Measurements from ENCODE around the gene HIF1AN. TPM values are rescaled to one million over a fixed set of nuclear protein-coding genes. Genes with fewer than 3 reads are reported as not detected.

HIF1AN gene
- total RNA-seq, 4 donors from 2014 or later = 12.8 to 47.2 (median 21.7) TPM

DNA sequence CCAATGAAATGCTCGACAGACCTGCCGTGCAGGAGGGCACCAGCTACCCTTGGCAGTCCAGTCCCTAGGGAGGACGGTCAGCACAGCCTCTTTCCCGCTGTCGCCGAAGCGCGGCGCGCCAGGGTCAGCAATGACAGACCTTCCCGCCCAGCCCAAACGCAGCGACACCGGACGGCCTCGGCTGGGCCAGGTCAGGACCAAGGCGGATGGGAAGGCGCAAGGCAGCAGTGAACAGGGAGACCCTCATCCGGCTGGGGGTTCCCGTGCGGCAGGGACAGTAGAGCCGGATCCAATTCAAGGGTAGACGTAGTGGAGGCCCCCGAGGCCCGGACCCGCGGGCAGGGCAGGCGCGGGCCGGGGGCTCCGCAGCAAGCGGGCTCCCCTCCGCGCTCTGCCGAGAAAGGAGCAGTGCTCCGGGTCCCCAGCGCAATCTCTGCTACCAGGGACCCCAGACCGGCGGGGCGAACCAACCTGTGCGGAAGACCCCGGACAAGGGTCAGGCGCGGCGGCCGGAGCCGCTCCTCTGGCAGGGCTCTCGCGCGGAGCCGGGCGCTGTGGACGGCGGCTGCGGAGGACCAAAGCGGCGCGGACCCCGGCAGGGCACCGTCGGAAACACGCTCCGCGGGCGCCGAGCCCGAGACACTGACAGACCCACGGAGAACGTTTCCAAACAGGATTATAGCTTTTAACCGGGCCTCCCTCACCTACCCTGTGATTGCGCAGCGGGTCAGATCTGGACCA is 16.3 kb upstream of the HIF1AN start, which contains the start of gene SEC31B:
TSS of gene SEC31B (minus strand) at position 551 of the 741 bp plus-strand sequence. CDS start 2,909 bp downstream, outside the sequence.
- H3K4me1 ChIP-seq = peaks cover 0 to 12% (median 6%) of the 10 kb centered on the region in 4 donors
- H3K9me3 ChIP-seq = no peaks in the 10 kb centered on the region
- TF ChIP-seq POLR2AphosphoS5 (IDR thresholded peaks at IDR 0.05) (no peak), EP300 (IDR thresholded peaks at IDR 0.05; ENCODE audit: low read depth) (no peak), POLR2A (IDR thresholded peaks at IDR 0.05) (no peak)
- TF ChIP-seq, protein P1, sequence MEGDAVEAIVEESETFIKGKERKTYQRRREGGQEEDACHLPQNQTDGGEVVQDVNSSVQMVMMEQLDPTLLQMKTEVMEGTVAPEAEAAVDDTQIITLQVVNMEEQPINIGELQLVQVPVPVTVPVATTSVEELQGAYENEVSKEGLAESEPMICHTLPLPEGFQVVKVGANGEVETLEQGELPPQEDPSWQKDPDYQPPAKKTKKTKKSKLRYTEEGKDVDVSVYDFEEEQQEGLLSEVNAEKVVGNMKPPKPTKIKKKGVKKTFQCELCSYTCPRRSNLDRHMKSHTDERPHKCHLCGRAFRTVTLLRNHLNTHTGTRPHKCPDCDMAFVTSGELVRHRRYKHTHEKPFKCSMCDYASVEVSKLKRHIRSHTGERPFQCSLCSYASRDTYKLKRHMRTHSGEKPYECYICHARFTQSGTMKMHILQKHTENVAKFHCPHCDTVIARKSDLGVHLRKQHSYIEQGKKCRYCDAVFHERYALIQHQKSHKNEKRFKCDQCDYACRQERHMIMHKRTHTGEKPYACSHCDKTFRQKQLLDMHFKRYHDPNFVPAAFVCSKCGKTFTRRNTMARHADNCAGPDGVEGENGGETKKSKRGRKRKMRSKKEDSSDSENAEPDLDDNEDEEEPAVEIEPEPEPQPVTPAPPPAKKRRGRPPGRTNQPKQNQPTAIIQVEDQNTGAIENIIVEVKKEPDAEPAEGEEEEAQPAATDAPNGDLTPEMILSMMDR (IDR thresholded peaks at IDR 0.05) = no peak
- intact Hi-C loops (cut with DNase I; ENCODE audit: low total_unique reads) = no loop called here
- 44 to 53% methylated on average over 2 to 58 of the region's 72 CpGs for WGBS, 2 donors (ENCODE audit: low coverage in 1 of 2)
- peaks cover 0 to 14% (median 5%) of the 10 kb centered on the region in 4 donors for H3K36me3 ChIP-seq
- DNase-seq = peak; percentile 17
- H3K27me3 ChIP-seq = peaks cover 8% of the 10 kb centered on the region
- peak within 1 kb of the TSS; percentile 20 to 47 (median 28) for H3K4me3 ChIP-seq
- in situ Hi-C loops (cut with MboI; ENCODE audit: low pct_ligation_motif_present in 1 of 4, low pct_unique_long_range_greater_than_20kb in 1 of 4, low sequenced_read_pairs in 3 of 4) = loop anchor here in 3 of 4 donors (5.0 to 25.0 kb wide), 4 partner anchors 82 to 182 kb away; partner anchors contain the start of genes SCD (in 3 of the 3) and PKD2L1 (in 2 of the 3)
- H3K27ac ChIP-seq = no peak within 1 kb of the TSS

DNA sequence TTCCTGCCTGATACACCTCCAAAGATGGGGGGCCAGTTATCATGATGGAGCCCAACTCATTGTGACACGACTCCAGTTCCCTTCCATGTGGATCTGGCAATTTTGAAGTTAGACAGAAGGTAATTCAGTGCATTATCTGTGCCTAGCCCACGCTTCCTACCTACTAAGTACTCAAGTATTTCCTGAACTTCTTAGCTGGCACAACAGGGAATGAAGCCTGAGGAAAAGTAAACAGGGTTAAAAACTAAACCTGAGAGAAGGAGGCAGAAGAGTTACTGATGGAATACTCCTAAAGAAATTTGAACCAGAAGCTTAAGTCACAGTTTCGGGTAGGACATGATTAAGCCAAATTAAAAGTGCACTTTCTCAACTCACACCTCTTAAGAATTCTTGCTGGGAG is 14.9 kb upstream of the HIF1AN start:
- in situ Hi-C loops (cut with MboI; ENCODE audit: low pct_ligation_motif_present in 1 of 4, low pct_unique_long_range_greater_than_20kb in 1 of 4, low sequenced_read_pairs in 3 of 4) = loop anchor here in 2 of 4 donors (25.0 kb wide), 1 partner anchor 184 kb away; the partner anchor contains the start of genes PKD2L1 (in 2 of the 2) and SCD (in 2 of the 2)
- peaks cover 0 to 21% (median 9%) of the 10 kb centered on the region in 4 donors for H3K36me3 ChIP-seq
- H3K4me1 ChIP-seq = peaks cover 0 to 12% (median 6%) of the 10 kb centered on the region in 4 donors
- WGBS, 2 donors (ENCODE audit: low coverage in 1 of 2) = 85 to 86% methylated on average over 2 to 3 of the region's 3 CpGs
- intact Hi-C loops (cut with DNase I; ENCODE audit: low total_unique reads) = no loop called here
- TF ChIP-seq EP300 (IDR thresholded peaks at IDR 0.05; ENCODE audit: low read depth) (no peak), POLR2AphosphoS5 (IDR thresholded peaks at IDR 0.05) (no peak), POLR2A (IDR thresholded peaks at IDR 0.05) (no peak)
- TF ChIP-seq, protein P1 (IDR thresholded peaks at IDR 0.05) = no peak
- H3K27ac ChIP-seq = no peak overlapping the region
- DNase-seq = no peak
- H3K9me3 ChIP-seq = no peaks in the 10 kb centered on the region
- peaks cover 8% of the 10 kb centered on the region for H3K27me3 ChIP-seq
- no peak overlapping the region for H3K4me3 ChIP-seq

DNA sequence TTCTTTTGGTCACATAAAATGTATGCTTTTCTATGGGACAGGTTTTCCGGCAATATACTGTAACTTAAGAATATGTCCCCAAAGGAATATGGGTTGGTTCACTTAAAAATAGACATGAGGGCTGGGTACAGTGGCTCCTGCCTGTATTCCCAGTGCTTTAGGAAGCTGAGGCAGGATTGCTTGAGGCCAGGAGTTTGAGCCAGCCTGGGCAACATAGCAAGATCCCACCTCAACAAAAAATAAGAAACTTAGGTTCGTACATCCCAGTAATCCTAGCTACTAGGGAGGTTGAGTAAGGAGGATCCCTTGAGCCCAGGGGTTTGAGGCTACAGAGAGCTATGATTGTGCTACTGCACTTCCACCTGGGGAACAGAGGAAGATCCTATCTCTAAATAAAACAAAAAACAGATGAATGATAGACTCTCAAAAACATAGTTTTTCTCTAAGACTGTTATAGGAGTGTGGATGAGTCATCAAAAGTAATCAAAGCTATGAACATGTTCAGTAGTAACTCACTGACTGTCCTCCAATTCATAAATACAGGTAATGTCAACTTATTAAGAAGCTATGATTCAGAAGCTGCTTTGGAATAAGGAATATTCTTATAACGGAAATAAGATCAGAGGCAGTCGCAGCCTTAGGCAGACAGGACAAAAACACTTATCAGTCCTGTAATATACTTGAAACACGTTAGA is 13.5 kb upstream of the HIF1AN start:
- Histone ChIP-seq H3K27ac (no peak overlapping the region), H3K4me3 (no peak overlapping the region), H3K27me3 (peaks cover 8% of the 10 kb centered on the region), H3K9me3 (no peaks in the 10 kb centered on the region), H3K4me1 (peaks cover 0 to 12% (median 6%) of the 10 kb centered on the region in 4 donors), H3K36me3 (peaks cover 0 to 34% (median 15%) of the 10 kb centered on the region in 4 donors)
- intact Hi-C loops (cut with DNase I; ENCODE audit: low total_unique reads) (no loop called here), in situ Hi-C loops (cut with MboI; ENCODE audit: low pct_ligation_motif_present in 1 of 4, low pct_unique_long_range_greater_than_20kb in 1 of 4, low sequenced_read_pairs in 3 of 4) (loop anchor here in 2 of 4 donors (25.0 kb wide), 1 partner anchor 185 kb away; the partner anchor contains the start of genes PKD2L1 (in 2 of the 2) and SCD (in 2 of the 2))
- TF ChIP-seq, protein P1 (IDR thresholded peaks at IDR 0.05) = no peak
- TF ChIP-seq EP300 (IDR thresholded peaks at IDR 0.05; ENCODE audit: low read depth) = no peak
- TF ChIP-seq POLR2A (IDR thresholded peaks at IDR 0.05) = no peak
- TF ChIP-seq POLR2AphosphoS5 (IDR thresholded peaks at IDR 0.05) = no peak
- 82 to 89% methylated on average over 4 to 5 of the region's 5 CpGs for WGBS, 2 donors (ENCODE audit: low coverage in 1 of 2)
- no peak for DNase-seq

DNA sequence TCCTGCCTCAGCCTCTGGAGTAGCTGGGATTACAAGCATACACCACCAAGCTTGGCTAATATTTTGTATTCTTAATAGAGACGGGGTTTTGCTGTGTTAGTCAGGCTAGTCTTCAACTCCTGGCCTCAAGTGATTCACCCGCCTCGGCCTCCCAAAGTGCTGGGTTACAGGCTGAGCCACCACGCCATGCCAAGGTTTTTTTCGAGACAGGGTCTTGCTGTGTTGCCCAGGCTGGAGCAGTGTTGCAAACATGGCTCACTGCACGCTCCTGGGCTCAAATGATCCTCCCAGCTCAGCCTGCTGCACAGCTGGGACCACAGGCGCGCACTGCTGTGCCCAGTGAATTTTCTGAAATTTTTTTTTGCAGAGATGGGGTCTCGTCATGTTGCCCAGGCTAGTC is 12.8 kb upstream of the HIF1AN start:
- H3K4me1 ChIP-seq = peaks cover 3 to 16% (median 8%) of the 10 kb centered on the region in 4 donors
- no peak overlapping the region for H3K27ac ChIP-seq
- WGBS, 2 donors (ENCODE audit: low coverage in 1 of 2) = 96% methylated on average over 6 to 9 of the region's 9 CpGs
- in situ Hi-C loops (cut with MboI; ENCODE audit: low pct_ligation_motif_present in 1 of 4, low pct_unique_long_range_greater_than_20kb in 1 of 4, low sequenced_read_pairs in 3 of 4) = loop anchor here in 2 of 4 donors (25.0 kb wide), 1 partner anchor 186 kb away; the partner anchor contains the start of genes PKD2L1 (in 2 of the 2) and SCD (in 2 of the 2)
- no peak for DNase-seq
- H3K4me3 ChIP-seq = no peak overlapping the region
- no peaks in the 10 kb centered on the region for H3K9me3 ChIP-seq
- peaks cover 8% of the 10 kb centered on the region for H3K27me3 ChIP-seq
- intact Hi-C loops (cut with DNase I; ENCODE audit: low total_unique reads) = no loop called here
- H3K36me3 ChIP-seq = peaks cover 0 to 34% (median 15%) of the 10 kb centered on the region in 4 donors
- TF ChIP-seq POLR2AphosphoS5 (IDR thresholded peaks at IDR 0.05) = no peak
- no peak for TF ChIP-seq POLR2A (IDR thresholded peaks at IDR 0.05)
- TF ChIP-seq EP300 (IDR thresholded peaks at IDR 0.05; ENCODE audit: low read depth) = no peak
- TF ChIP-seq, protein P1 (IDR thresholded peaks at IDR 0.05) = no peak

All from transverse colon (tissue), 4 donors.